ENCODE measurements around the gene SH3GL1. TPM values are rescaled to one million over a fixed set of nuclear protein-coding genes. Genes with fewer than 3 reads are reported as not detected.
A peak's percentile ranks its signal among the peaks of the same experiment; 100 is the strongest.

Gene SH3GL1
- total RNA-seq, 3 donors from 2014 or later, result 31.7 to 54.9 (median 47.5) TPM

- no peak for DNase-seq
- Histone ChIP-seq H3K36me3 (ENCODE audit: low read depth) (no peaks in the 10 kb centered on the region), H3K9me3 (no peaks in the 10 kb centered on the region), H3K4me1 (ENCODE audit: low read depth) (no peaks in the 10 kb centered on the region), H3K4me3 (no peak overlapping the region)
- no peak for TF ChIP-seq CTCF (IDR thresholded peaks at IDR 0.05)
- intact Hi-C loops (cut with DNase I, micrococcal nuclease), result no loop called here
- ATAC-seq, result no peak
Observed at GRCh38 chr19:4431296-4431695, 30.9 kb upstream of the SH3GL1 start.

- ATAC-seq (peak; percentile 15), DNase-seq (peak in 1 of 3 donors; percentile 10)
- Histone ChIP-seq H3K36me3 (ENCODE audit: low read depth) (no peaks in the 10 kb centered on the region), H3K4me1 (ENCODE audit: low read depth) (no peaks in the 10 kb centered on the region), H3K9me3 (no peaks in the 10 kb centered on the region), H3K4me3 (no peak overlapping the region)
- TF ChIP-seq CTCF (IDR thresholded peaks at IDR 0.05), result no peak
- intact Hi-C loops (cut with DNase I, micrococcal nuclease), result no loop called here
Observed at GRCh38 chr19:4430760-4431159, 30.4 kb upstream of the SH3GL1 start.

- ATAC-seq (no peak), DNase-seq (no peak)
- Histone ChIP-seq H3K4me3 (no peak overlapping the region), H3K36me3 (ENCODE audit: low read depth) (no peaks in the 10 kb centered on the region), H3K9me3 (no peaks in the 10 kb centered on the region), H3K4me1 (ENCODE audit: low read depth) (no peaks in the 10 kb centered on the region)
- intact Hi-C loops (cut with DNase I, micrococcal nuclease), result no loop called here
- no peak for TF ChIP-seq CTCF (IDR thresholded peaks at IDR 0.05)
Observed at GRCh38 chr19:4429771-4430171, 29.4 kb upstream of the SH3GL1 start.

- no peak for TF ChIP-seq CTCF (IDR thresholded peaks at IDR 0.05)
- Histone ChIP-seq H3K4me3 (no peak overlapping the region), H3K4me1 (ENCODE audit: low read depth) (no peaks in the 10 kb centered on the region), H3K9me3 (no peaks in the 10 kb centered on the region), H3K36me3 (ENCODE audit: low read depth) (no peaks in the 10 kb centered on the region)
- intact Hi-C loops (cut with DNase I, micrococcal nuclease), result no loop called here
- DNase-seq, result no peak
- no peak for ATAC-seq
Observed at GRCh38 chr19:4429256-4429655, 28.9 kb upstream of the SH3GL1 start.

- no peak for TF ChIP-seq CTCF (IDR thresholded peaks at IDR 0.05)
- H3K36me3 ChIP-seq (ENCODE audit: low read depth), result no peaks in the 10 kb centered on the region
- H3K9me3 ChIP-seq, result no peaks in the 10 kb centered on the region
- H3K4me1 ChIP-seq (ENCODE audit: low read depth), result no peaks in the 10 kb centered on the region
- DNase-seq (no peak), ATAC-seq (no peak)
- intact Hi-C loops (cut with DNase I, micrococcal nuclease), result no loop called here
- H3K4me3 ChIP-seq, result no peak overlapping the region
Observed at GRCh38 chr19:4428326-4428975, 28.1 kb upstream of the SH3GL1 start.

GRCh38 chr19:4425537-4425936 lies 25.2 kb upstream of the SH3GL1 start:
- H3K4me1 ChIP-seq (ENCODE audit: low read depth), result no peaks in the 10 kb centered on the region
- intact Hi-C loops (cut with DNase I, micrococcal nuclease), result no loop called here
- no peak for TF ChIP-seq CTCF (IDR thresholded peaks at IDR 0.05)
- no peaks in the 10 kb centered on the region for H3K9me3 ChIP-seq
- no peaks in the 10 kb centered on the region for H3K36me3 ChIP-seq (ENCODE audit: low read depth)
- no peak for DNase-seq
- ATAC-seq, result no peak
- no peak overlapping the region for H3K4me3 ChIP-seq

Measured in mucosa of descending colon (tissue), 3 donors.